T-helper 2 cell treated with Interferon-gamma antibody and Interleukin-4, amounts not matched to agents 5 μg/mL and 100 μg/mL, for 36 hours (primary cell): Measurements from ENCODE around the gene DNAAF5.
"Not testable (repeated sequence)": the region's sequence is repeated elsewhere in the genome, so short reads cannot be mapped to it uniquely, and the experiment has no call there.

Experiments
- DNase-seq: peaks from one replicate; pipeline ENCODE4 v3.0.0; 2021; ENCODE audit warnings: low spot score
- H3K27ac Mint-ChIP-seq: one replicate; pipeline ENCODE4 v1.8.0; 2021; ENCODE audit warnings: mild to moderate bottlenecking, mixed read lengths
- H3K27me3 Mint-ChIP-seq: one replicate; pipeline ENCODE4 v1.8.0; 2021; ENCODE audit warnings: low read depth, mixed read lengths
- H3K36me3 Mint-ChIP-seq: one replicate; pipeline ENCODE4 v1.8.0; 2021; ENCODE audit warnings: low read depth, mixed read lengths
- H3K4me1 Mint-ChIP-seq: one replicate; pipeline ENCODE4 v1.8.0; 2021; ENCODE audit warnings: low read depth, mixed read lengths
- H3K4me3 Mint-ChIP-seq: one replicate; pipeline ENCODE4 v1.8.0; 2022; ENCODE audit warnings: mild to moderate bottlenecking, moderate library complexity, mixed read lengths
- H3K9me3 Mint-ChIP-seq: one replicate; pipeline ENCODE4 v1.8.0; 2021; ENCODE audit warnings: mixed read lengths

Gene DNAAF5

DNA sequence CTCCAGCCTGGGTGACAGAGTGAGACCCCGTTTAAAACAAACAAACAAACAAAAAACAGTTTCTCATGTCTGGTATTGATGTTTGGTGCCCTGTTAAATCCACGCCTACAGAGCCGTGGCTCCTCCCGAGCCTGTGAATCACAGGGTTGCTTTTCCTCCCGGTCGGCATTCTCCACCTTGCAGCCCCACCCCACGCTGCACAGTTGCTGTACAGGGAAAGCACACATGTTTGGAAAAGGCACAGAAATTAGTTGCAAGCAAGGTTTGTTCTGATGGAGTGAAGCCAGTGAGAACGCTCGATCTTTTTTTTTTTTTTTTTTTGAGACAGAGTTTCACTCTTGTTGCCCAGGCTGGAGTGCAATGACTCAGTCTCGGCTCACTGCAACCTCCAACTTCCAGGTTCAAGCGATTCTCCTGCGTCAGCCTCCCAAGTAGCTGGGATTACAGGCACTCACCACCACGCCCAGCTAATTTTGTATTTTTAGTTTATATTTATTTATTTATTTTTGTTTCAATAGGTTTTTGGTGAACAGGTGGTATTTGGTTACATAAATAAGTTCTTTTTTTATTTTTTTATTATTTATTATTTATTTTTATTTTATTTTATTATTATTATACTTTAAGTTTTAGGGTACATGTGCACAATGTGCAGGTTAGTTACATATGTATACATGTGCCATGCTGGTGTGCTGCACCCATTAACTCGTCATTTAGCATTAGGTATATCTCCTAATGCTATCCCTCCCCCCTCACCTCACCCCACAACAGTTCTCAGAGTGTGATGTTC is 17.0 kb downstream of the DNAAF5 start:
- H3K27me3 Mint-ChIP-seq, H3K4me3 Mint-ChIP-seq, H3K27ac Mint-ChIP-seq, H3K4me1 Mint-ChIP-seq, DNase-seq, H3K9me3 Mint-ChIP-seq: not testable (repeated sequence)
- H3K36me3 Mint-ChIP-seq: peaks cover 27% of the 10 kb centered on the region

DNA sequence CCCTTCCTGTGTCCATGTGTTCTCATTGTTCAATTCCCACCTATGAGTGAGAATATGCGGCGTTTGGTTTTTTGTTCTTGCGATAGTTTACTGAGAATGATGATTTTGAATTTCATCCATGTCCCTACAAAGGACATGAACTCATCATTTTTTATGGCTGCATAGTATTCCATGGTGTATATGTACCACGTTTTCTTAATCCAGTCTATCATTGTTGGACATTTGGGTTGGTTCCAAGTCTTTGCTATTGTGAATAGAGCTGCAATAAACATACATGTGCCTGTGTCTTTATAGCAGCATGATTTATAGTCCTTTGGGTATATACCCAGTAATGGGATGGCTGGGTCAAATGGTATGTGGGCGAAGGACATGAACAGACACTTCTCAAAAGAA is 17.6 kb downstream of the DNAAF5 start:
- H3K27ac Mint-ChIP-seq, H3K4me1 Mint-ChIP-seq, H3K4me3 Mint-ChIP-seq, H3K27me3 Mint-ChIP-seq, DNase-seq, H3K9me3 Mint-ChIP-seq: not testable (repeated sequence)
- peaks cover 27% of the 10 kb centered on the region for H3K36me3 Mint-ChIP-seq

DNA sequence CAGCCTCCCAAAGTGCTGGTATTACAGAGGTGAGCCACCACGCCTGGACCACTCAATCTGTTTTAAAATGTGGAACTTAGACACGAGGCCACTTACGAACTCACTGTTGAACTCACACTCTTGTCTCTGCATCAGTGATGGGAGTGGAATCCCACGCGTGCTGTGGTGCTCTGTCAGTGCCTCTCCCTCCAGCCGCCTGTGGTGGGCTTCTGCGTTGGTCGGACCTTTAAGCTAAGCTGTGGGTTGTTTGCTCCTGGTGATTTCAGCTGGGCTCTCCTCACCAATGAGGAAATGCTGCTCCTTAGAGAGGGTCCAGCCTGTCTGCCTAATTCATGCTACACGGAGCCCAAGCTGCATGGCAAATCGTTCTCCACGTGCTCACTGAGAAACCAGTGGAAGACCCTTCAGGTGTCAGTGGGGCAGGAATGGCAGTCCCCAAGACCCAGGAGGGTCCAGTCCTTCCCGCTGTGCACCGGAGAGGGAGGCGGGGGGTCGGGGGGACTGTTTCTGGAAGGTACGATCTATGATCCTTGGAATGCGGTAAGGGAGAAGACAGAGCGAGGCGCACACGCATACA is 18.4 kb downstream of the DNAAF5 start:
- no peak for DNase-seq
- Mint-ChIP-seq H3K27me3 (no peaks in the 10 kb centered on the region), H3K4me1 (no peaks in the 10 kb centered on the region), H3K36me3 (peaks cover 27% of the 10 kb centered on the region), H3K9me3 (peaks cover 6% of the 10 kb centered on the region), H3K4me3 (no peak overlapping the region), H3K27ac (no peak overlapping the region)

- H3K36me3 Mint-ChIP-seq: peaks cover 27% of the 10 kb centered on the region
These were observed 19.1 kb downstream of the DNAAF5 start for GRCh38 chr7:745431-746154.

DNA sequence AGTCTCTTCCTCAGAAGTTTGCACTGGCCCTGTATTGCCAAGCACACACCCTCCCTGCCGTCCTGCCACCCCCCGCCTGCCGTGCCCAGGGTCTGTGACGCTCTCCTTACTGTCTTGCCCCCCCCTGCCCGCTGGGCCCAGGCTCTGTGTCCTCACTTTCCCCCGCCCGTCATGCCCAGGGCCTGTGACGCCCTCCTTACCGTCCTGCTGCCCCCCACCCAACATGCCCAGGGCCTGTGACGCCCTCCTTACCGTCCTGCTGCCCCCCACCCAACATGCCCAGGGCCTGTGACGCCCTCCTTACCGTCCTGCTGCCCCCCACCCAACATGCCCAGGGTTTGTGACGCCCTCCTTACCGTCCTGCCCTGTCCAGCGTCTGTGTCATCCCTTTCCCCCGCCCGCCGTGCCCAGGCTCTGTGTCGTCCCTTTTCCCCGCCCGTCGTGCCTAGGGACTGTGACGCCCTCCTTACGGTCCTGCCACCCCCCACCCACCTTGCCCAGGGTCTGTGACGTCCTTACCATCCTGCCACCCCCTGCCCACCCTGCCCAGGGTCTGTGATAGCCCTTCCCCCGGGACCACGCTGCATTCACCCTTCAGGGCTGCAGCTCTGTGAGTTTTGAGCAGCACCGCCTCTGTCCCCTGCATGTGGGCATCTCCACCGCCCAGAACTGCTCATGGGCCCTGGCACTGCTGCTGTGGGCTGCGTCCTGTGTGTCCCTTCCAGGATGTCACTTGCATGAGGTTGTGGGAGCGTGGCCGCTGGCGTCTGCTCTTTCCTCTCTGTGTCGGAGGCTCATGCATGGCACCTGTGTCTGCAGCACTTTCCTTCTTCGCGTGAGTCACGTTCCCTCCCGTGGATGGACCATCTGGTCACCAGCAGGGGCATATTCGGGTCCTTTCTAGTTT is 19.9 kb downstream of the DNAAF5 start:
- Mint-ChIP-seq H3K9me3 (peaks cover 6% of the 10 kb centered on the region), H3K27me3 (no peaks in the 10 kb centered on the region), H3K4me1 (no peaks in the 10 kb centered on the region), H3K27ac (no peak overlapping the region), H3K4me3 (no peak overlapping the region), H3K36me3 (peaks cover 24% of the 10 kb centered on the region)
- DNase-seq: no peak

More at GRCh38 chr7:745431-746154, 19.1 kb downstream of the DNAAF5 start:
- Mint-ChIP-seq H3K27ac (no peak overlapping the region), H3K4me3 (no peak overlapping the region), H3K27me3 (no peaks in the 10 kb centered on the region), H3K9me3 (peaks cover 6% of the 10 kb centered on the region), H3K4me1 (no peaks in the 10 kb centered on the region)
- no peak for DNase-seq

DNA sequence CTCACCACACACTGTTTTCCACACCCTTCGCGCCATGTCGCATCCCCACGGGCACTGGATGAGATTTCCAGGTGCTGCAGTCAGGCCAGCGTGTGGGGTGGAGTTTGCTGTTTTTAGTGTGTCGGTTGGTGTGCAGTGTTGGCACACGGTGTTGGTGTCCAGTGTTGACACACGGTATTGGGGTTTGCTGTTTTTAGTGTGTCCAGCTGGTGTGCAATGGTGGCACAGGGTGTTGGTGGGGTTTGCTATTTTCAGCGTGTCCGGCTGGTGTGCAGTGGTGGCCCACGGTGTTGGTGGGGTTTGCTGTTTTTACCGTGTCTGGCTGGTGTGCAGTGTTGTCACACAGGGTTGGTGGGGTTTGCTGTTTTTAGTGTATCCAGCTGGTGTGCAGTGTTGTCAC is 20.7 kb downstream of the DNAAF5 start:
- H3K27me3 Mint-ChIP-seq: no peaks in the 10 kb centered on the region
- H3K36me3 Mint-ChIP-seq: peaks cover 20% of the 10 kb centered on the region
- H3K4me1 Mint-ChIP-seq: no peaks in the 10 kb centered on the region
- no peak overlapping the region for H3K4me3 Mint-ChIP-seq
- H3K9me3 Mint-ChIP-seq: peaks cover 6% of the 10 kb centered on the region
- no peak for DNase-seq
- no peak overlapping the region for H3K27ac Mint-ChIP-seq

- no peaks in the 10 kb centered on the region for H3K4me1 Mint-ChIP-seq
- H3K36me3 Mint-ChIP-seq: peaks cover 17% of the 10 kb centered on the region
- H3K9me3 Mint-ChIP-seq: peaks cover 6% of the 10 kb centered on the region
- no peaks in the 10 kb centered on the region for H3K27me3 Mint-ChIP-seq
- H3K27ac Mint-ChIP-seq: no peak overlapping the region
- no peak overlapping the region for H3K4me3 Mint-ChIP-seq
- no peak for DNase-seq
These were observed 21.9 kb downstream of the DNAAF5 start for GRCh38 chr7:748446-748845.

DNA sequence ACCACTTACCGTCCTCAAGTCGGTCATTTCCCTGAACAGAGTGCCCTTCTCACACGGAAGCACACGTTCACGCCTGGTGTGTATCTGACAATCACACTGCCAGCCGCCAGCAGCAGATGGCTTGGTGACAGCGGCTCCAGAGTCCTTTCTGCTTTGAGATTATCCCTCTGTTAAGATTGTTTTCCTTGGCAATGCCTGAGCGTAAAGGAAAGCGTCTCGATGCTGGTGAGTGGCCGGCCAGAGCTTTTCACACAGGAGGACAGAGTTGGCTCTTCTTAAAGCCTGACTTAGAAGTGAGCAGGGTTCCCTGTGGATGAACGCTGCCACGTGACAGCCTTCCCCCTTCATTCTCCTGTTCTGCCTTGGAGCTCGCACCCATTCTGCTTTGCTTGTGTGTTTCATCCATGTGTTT is 22.6 kb downstream of the DNAAF5 start:
- Mint-ChIP-seq H3K4me1 (no peaks in the 10 kb centered on the region), H3K27me3 (no peaks in the 10 kb centered on the region), H3K27ac (no peak overlapping the region), H3K9me3 (peaks cover 6% of the 10 kb centered on the region), H3K36me3 (peaks cover 15% of the 10 kb centered on the region), H3K4me3 (no peak overlapping the region)
- no peak for DNase-seq

DNA sequence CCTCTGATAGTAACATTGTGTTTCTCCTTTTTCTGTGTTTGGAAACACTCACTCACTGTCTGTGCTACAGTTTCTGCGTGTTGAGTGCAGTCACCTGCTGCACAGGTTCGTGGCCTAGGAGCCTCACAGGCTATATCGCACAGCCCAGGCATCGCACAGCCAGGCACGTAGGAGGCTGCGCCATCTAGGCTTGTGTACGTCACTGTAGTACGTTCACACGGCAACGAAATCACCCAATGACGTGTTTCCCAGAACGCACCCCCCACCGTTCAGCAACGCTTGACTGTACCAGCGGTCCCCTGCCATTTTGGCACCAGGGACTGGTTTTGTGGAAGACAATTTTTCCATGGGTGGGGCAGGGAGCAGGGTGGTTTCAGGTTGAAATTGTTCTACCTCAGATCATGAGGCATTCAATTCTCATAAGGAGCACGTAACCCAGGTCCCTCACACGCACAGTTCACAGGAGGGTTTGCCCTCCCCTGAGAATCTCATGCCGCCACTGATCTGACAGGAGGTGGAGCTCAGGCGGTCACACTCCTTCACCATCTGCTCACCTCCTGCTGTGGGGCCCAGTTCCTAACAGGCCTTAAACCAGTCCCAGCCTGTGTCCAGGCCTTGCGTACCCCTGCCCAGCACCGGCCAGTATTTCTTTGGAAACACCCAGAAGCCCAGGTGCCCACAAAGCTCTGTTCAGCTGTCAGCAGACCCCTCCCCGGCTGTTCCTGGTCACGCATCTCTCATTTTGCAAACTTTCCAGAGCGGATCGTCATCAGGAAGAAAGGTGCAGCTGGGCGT is 23.8 kb downstream of the DNAAF5 start:
- H3K27me3 Mint-ChIP-seq: no peaks in the 10 kb centered on the region
- no peaks in the 10 kb centered on the region for H3K4me1 Mint-ChIP-seq
- DNase-seq: no peak
- H3K27ac Mint-ChIP-seq: no peak overlapping the region
- H3K4me3 Mint-ChIP-seq: no peak overlapping the region
- H3K9me3 Mint-ChIP-seq: peaks cover 1% of the 10 kb centered on the region
- peaks cover 8% of the 10 kb centered on the region for H3K36me3 Mint-ChIP-seq

GRCh38 chr7:751826-752225 is 25.3 kb downstream of the DNAAF5 start:
- no peaks in the 10 kb centered on the region for H3K27me3 Mint-ChIP-seq
- no peak overlapping the region for H3K27ac Mint-ChIP-seq
- no peaks in the 10 kb centered on the region for H3K4me1 Mint-ChIP-seq
- H3K9me3 Mint-ChIP-seq: no peaks in the 10 kb centered on the region
- H3K4me3 Mint-ChIP-seq: no peak overlapping the region
- H3K36me3 Mint-ChIP-seq: peaks cover 10% of the 10 kb centered on the region
- DNase-seq: no peak

GRCh38 chr7:752256-752655 is 25.8 kb downstream of the DNAAF5 start:
- H3K27me3 Mint-ChIP-seq, H3K27ac Mint-ChIP-seq, H3K4me1 Mint-ChIP-seq, H3K9me3 Mint-ChIP-seq, H3K4me3 Mint-ChIP-seq, DNase-seq: not testable (repeated sequence)
- peaks cover 10% of the 10 kb centered on the region for H3K36me3 Mint-ChIP-seq

GRCh38 chr7:753190-753589 is 26.7 kb downstream of the DNAAF5 start:
- no peak for DNase-seq
- Mint-ChIP-seq H3K4me1 (no peaks in the 10 kb centered on the region), H3K27ac (no peak overlapping the region), H3K4me3 (no peak overlapping the region), H3K27me3 (no peaks in the 10 kb centered on the region), H3K9me3 (no peaks in the 10 kb centered on the region), H3K36me3 (peaks cover 10% of the 10 kb centered on the region)
